Measurements from ENCODE around the gene SUN3. TPM values are rescaled to one million over a fixed set of nuclear protein-coding genes. Genes with fewer than 3 reads are reported as not detected.

Gene SUN3
- not detected in 2 replicates for total RNA-seq

DNA sequence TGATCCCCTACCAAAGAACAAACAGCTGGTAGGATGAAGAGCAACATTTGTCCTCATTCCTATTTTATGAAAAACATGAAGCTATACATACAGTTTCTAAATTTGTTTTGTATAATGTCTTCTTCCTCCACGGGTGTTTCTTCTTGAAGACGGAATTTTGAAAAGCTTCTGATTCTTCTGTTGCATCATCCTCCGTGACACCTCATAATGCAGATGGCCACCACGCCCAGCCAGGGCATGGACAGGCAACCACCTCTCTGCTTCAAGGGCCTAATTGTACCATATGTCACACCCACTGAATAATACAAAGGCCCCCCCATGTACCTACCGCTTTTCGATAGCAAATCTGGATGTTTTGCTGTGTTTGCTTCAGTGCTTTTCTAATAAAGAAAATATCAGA lies at the start of gene SUN3:
SUN3 (minus strand) TSS at position 170 of the 400 bp plus-strand sequence; CDS start at position 1, 169 bp downstream.

GRCh38 chr7:48035301-48035966 lies 6.5 kb upstream of the SUN3 start, which contains the start of gene C7orf57:
Gene C7orf57 (plus strand): TSS chr7:48035543. CDS start chr7:48036309, 766 bp downstream.

GRCh38 chr7:47979145-47979831 lies 49.6 kb downstream of the SUN3 start, which contains the start of gene HUS1:
Gene HUS1 (minus strand): TSS chr7:47979615. CDS start chr7:47979519, 96 bp downstream.

GRCh38 chr7:47948141-47948790 lies 80.6 kb downstream of the SUN3 start, which contains the start of gene PKD1L1:
Gene PKD1L1 (minus strand): TSS chr7:47948466. CDS start chr7:47948440, 26 bp downstream.

Other genes with a start within 250 kb of the SUN3 start
- gene PKD1L1, start 80.6 kb downstream of the SUN3 start, total RNA-seq = under 0.01 TPM in 2 replicates
- gene HUS1, start 49.5 kb downstream of the SUN3 start, total RNA-seq = 19.9 and 24.1 TPM in 2 replicates
- gene C7orf57, start 6.4 kb upstream of the SUN3 start, total RNA-seq = not detected in 2 replicates
- gene UPP1, start 60.2 kb upstream of the SUN3 start, total RNA-seq = 8.4 and 8.9 TPM in 2 replicates
- gene ABCA13, start 142.4 kb upstream of the SUN3 start, total RNA-seq = under 0.01 and 0.09 TPM in 2 replicates